GM18508 (cell line): ENCODE results near the gene PAX6.

ENCODE experiments used
- ATAC-seq: cut with Tn5 transposase; IDR thresholded peaks from one replicate; pipeline ENCODE4 v1.9.1; 2021; ENCODE audit warnings: moderate number of reproducible peaks; ENCODE audit not compliant: insufficient read depth, unreplicated experiment

Gene PAX6

GRCh38 chr11:31810779-31811647 lies at the start of gene PAX6:
TSS of gene PAX6 (minus strand) at chr11:31811322. CDS start at chr11:31806411, 4,911 bp downstream.
- peak; percentile 69 for ATAC-seq

GRCh38 chr11:31860391-31860790 lies 49.3 kb upstream of the PAX6 start:
- no peak for ATAC-seq

DNA sequence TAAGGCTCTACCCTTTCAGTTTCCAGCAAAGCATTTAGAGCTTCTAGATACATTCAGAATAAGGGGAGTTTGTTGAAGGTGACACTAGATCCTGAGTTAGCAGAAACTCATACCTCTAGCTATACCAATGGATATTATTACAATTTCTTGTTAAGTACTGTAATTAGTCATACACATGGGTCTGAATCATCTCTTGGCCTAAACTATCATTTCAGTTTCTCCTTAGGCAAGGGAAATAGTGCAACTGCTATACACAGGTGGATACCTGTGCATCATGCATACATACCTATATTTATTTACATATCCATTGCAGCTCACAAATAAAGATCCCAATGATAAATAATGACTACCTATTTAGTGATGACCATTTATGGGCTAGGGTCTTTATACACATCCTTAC lies 45.1 kb upstream of the PAX6 start:
- ATAC-seq = no peak

GRCh38 chr11:31855466-31855865 lies 44.3 kb upstream of the PAX6 start:
- no peak for ATAC-seq

DNA sequence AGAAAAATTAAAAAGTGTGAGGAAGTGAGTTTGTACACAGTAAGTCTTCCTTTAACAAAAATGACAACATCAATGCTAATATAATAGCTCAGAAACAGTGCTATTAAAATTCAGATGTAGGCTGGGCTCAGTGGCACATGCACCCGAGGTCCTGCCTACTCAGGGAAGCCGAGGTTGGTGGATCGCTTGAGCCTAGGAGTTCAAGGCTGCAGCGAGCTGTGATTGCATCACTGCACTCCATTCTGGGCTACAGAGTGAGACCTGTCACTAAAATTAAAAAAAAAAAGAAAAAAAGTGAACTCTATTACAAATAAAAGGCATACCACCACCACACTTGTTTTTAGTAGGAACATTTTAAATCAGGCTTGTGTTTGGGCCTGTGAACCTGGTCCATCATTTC lies 39.2 kb upstream of the PAX6 start:
- no peak for ATAC-seq

DNA sequence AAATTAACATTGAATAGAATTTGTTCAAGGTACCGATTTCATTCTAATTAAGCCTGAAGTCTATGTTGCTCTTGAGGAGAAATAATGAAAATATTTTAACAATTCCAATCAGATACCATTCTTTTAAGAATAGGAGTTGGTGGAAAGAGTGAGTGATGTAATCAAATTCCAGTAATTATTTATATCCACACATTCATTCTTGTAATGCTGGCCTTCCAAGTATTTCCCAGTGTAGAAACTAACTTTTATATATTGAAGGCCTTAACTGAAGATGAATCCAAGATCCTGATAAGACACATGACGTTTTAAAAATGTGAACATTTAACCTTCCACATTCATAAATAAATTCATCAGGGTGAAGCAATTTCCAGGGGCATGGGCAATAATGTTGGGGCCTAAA lies 36.6 kb upstream of the PAX6 start:
- ATAC-seq = no peak

DNA sequence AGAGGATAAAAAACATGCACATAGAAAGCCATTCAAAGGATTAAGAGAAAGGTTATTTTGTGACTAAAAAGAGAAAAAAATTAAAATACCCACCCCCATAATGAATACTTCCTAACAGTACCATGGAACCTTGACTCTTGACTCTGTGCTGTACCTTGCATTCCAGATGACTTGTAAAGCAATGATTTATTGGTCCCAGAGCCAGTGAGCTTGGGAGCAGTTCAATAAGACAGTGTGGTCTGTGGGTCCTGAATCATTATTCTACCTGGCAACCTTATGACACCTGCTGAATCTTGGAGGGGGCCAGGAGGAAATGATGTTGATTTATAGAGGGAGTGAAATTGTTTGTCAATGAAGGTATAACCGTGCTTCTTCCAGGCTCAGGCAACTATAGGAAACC lies 34.2 kb upstream of the PAX6 start:
- ATAC-seq = no peak

DNA sequence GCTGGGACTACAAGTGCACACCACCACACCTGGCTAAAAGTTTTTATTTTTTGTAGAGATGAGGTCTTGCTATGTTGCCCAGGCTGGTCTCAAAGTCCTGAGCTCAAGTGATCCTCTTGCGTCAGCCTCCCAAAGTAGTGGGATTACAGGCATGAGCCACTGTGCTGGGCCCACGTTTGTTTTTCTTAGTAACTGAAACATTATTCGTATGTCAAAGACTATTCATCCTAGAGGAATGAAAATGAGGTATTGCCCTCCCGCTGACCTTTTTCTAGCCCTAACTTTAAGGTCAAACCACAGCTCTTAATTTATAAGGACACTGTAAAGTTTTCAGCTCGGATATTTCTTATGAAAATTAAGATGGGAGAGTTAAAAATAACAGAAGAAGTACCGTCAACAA lies 33.2 kb upstream of the PAX6 start:
- ATAC-seq = no peak

DNA sequence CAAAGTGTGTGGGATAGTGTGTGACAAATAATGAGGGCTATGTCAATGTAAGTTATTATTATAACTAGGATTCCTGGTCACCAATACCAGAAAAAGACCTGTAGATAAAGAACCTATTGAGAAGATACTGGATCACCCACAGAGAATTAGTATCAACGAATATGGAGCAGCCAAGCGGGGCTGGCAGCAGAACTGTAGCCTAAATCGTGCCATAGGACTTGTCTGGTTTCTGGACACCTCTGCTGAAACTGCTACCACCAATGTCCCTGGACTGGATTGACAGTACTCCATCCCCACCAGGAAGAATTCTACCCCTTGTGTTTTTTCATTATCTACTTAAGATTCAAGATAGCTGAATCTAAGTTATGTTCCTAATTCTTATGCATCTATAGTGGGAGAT lies 30.3 kb upstream of the PAX6 start:
- no peak for ATAC-seq

- ATAC-seq = no peak
Observed at GRCh38 chr11:31834237-31834636, 23.1 kb upstream of the PAX6 start.

DNA sequence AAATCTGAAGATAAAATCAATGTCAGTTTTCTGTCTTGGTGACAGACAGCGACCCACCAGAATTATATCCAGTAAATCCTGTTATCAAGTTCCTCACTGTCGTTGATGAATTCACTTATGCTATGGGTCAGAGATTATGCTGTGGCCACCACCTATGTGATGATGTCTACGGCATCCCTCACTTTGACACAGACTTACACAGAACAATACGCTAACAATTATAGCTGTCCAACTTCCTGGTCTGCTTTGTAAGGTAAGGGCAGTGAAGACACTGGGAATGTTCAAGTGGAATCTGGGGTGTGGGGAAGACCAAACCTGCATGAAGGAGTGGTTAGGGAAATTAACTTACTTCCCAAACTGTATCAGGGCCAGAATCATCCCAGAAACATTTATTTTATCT lies 19.3 kb upstream of the PAX6 start:
- no peak for ATAC-seq

DNA sequence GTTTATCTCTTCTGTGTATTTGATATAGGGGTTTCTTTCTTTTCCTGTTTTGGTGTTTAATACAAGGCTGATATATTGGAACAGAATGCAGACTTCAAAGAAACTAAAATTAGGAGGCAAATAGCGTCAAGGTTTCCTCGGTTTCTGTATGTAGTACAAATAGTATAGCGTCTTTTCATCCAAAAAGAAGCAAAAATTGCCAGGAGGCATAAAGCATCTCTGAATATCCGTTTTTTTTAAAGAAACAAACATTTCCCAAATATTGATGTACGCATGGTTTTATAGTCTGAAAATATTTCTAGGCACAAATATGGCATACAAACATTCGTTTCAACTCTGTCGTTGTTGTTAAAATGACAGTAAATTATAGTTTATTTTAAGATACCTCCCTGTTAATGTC lies 17.1 kb upstream of the PAX6 start:
- no peak for ATAC-seq

GRCh38 chr11:31827455-31828206 lies 16.5 kb upstream of the PAX6 start:
- no peak for ATAC-seq

DNA sequence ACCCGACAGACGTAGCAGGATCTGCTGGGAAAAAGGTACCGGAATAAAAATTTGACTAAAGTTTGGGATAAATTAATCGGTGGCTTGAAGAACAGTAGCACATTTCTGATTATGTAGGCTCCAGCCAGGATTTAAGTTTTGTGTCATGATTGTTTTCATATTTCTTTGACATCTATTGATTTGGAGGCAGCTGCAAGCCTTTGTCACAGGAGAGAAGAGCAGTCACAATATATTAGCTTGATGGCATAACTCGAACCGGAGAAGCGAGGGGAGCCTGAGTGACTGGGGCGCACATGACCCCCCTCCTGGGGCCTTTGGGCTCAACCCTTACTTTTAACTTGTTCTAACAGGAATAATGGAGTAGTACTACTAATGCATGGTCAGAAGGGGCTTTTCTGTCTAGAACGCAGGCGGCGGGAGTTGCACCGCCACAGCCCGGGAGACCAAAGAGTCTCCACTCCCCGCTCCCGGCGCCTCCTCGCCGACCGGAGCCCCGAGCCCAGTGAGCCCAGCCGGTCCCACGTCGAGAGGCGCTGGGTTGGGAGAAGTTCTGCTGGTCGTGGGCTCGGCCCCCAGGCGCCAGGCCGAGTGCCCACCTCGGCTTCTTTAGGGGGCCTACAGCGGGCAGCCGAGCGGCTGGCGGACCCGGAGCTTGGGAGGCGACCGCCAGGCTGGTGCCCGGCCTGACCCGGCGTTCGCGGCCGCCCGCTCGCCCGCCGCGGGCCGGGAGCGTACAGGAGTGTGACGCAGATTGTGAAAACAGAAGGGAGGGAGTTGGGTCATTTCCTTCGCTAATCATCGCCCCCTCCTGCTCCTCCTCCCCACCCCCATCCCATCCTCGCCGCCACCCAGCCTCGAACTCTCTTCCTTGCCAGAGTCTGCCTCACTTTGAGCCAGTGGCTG lies 15.7 kb upstream of the PAX6 start:
- no peak for ATAC-seq

- ATAC-seq = no peak
Observed at GRCh38 chr11:31825838-31826484, 14.8 kb upstream of the PAX6 start.

DNA sequence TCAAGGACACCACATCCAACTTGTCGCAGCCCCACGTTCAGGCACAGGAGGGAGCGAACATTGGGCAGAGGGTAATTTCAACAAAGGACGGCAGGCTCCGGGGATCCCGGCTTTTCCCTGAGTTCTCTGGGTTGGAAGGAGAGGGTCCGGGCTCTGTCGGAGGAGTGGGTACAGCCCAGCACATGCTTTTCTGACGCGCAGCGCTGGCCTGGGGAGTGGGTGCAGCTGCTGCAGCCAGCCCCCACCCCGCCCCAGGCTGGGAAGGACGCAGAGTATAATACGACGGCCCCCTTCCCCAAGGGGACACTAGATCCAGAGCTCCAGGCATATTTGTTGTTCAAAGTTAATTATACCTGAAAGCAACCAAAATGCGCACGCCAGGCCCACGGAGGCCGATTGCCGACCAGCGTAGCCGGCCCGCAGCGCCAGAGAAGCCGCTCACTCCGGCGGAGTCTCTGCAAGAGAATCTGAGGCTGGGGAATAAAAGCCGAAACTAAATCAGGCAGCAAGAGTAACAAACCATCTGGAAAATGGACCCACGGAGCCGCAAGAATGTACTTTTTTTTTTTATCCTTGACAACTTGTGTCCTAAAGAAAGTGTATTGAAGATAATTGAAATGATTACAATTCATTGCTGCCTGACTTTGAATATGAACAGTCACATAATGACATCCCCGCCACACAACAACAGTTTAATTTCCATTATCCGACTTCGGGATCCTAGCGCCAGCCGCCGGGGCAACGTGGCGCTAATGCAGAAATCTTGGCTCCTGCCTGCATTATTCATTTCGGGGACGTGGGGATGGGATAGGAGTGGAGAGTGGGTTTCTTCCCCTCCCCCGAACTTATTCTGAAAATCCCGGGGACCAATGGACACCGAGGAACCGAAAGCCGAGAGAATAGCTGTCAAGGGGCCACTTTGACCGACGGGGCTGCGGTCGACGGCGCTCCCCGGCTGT lies 14.0 kb upstream of the PAX6 start:
- ATAC-seq = no peak

DNA sequence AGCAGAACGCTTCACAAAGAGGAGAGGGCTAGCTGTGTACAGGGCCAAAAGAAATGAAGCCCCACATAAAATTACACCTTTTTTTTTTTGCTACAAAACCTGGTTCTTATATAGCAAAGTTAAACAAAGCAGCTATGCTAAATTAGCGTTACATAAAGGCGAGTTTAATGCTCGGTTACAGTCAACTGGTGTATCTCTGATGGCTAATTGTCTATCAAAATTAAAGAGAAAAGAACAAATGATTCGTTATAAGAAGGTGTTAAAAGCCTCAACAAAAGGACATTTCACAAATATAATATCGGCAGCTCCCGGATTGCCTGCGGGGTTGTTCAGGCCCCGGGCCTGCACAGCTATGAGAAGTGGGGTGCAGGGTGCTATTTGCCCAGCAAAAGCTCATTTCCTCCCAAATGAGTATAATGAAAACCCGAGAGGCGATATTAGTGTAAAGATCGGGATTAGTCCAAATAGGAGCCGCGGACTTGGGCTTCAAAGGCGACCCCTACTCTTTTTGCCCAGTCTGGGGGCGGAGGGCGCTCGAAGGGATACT lies 13.3 kb upstream of the PAX6 start:
- no peak for ATAC-seq

- ATAC-seq = no peak
Observed at GRCh38 chr11:31823644-31824331, 12.7 kb upstream of the PAX6 start.
